GM12878 (cell line): ENCODE results near the gene BTBD9. TPM values are rescaled to one million over a fixed set of nuclear protein-coding genes. Genes with fewer than 3 reads are reported as not detected.

Experiments used
- BACH1 ChIP-seq: fragments of 450-650 bp; IDR thresholded peaks from 2 replicates; pipeline ENCODE4 v1.6.1; 2017; ENCODE audit warnings: mild to moderate bottlenecking, borderline replicate concordance
- BHLHE40 ChIP-seq, 2 experiments: fragments of 450-650 bp in 1 of 2; IDR thresholded peaks; 2 replicates each; pipeline ENCODE4 v1.6.1; 2011 to 2017; ENCODE audit warnings: low read depth in 2 of 2, borderline replicate concordance in 1 of 2, improper control_type of control experiment in 1 of 2, low read length in 1 of 2, mild to moderate bottlenecking in 1 of 2
- CBX5 ChIP-seq: sonication (generic); IDR thresholded peaks from 2 replicates; pipeline ENCODE4 v1.6.1; 2016; ENCODE audit warnings: low read depth, moderate library complexity, mild to moderate bottlenecking, inconsistent platforms
- CUX1 ChIP-seq: IDR thresholded peaks from 2 replicates; pipeline ENCODE4 v1.6.1; 2012; ENCODE audit warnings: improper control_type of control experiment, low read depth, low read length; ENCODE audit not compliant: insufficient replicate concordance
- EGR1 ChIP-seq, 2 experiments: IDR thresholded peaks; 1 replicate in 1 of 2; 2 replicates in 1 of 2; pipeline ENCODE4 v1.6.1; 2011 to 2012; ENCODE audit warnings: low read depth in 2 of 2, low read length in 2 of 2, borderline replicate concordance in 1 of 2, mild to moderate bottlenecking in 1 of 2, moderate library complexity in 1 of 2
- IRF4 ChIP-seq: IDR thresholded peaks from 2 replicates; pipeline ENCODE4 v1.6.1; 2011; ENCODE audit warnings: low read depth, low read length
- JUND ChIP-seq: IDR thresholded peaks from 2 replicates; pipeline ENCODE4 v1.6.1; 2012; ENCODE audit warnings: low read depth, mild to moderate bottlenecking, low read length, improper control_type of control experiment, moderate library complexity
- POLR2A ChIP-seq: IDR thresholded peaks from 2 replicates; pipeline ENCODE4 v1.6.1; 2011; ENCODE audit warnings: low read depth, mild to moderate bottlenecking, low read length
- PRDM15 ChIP-seq: fragments of 450-650 bp; formaldehyde crosslinking; IDR thresholded peaks from 2 replicates; pipeline ENCODE4 v1.4.0; 2020; ENCODE audit warnings: mild to moderate bottlenecking, moderate library complexity
- RELA ChIP-seq: fragments of 450-650 bp; IDR thresholded peaks from 2 replicates; pipeline ENCODE4 v1.8.0; 2014; ENCODE audit warnings: borderline replicate concordance; ENCODE audit not compliant: partially characterized antibody
- RELB ChIP-seq: fragments of 450-650 bp; IDR thresholded peaks from 2 replicates; pipeline ENCODE4 v1.6.1; 2017; ENCODE audit warnings: low read depth, mild to moderate bottlenecking, moderate library complexity
- RUNX3 ChIP-seq: IDR thresholded peaks from 2 replicates; pipeline ENCODE4 v1.6.1; 2012; ENCODE audit warnings: low read length, inconsistent platforms
- SIN3A ChIP-seq: IDR thresholded peaks from 2 replicates; pipeline ENCODE4 v1.6.1; 2012; ENCODE audit warnings: low read depth, low read length, improper control_type of control experiment
- SMAD1 ChIP-seq: fragments of 450-650 bp; IDR thresholded peaks from 2 replicates; pipeline ENCODE4 v1.6.1; 2018; ENCODE audit warnings: mild to moderate bottlenecking, low read depth; ENCODE audit not compliant: partially characterized antibody
- SMC3 ChIP-seq: IDR thresholded peaks from 2 replicates; pipeline ENCODE4 v1.6.1; 2011; ENCODE audit warnings: low read length, improper control_type of control experiment, borderline replicate concordance
- ZBTB33 ChIP-seq: fragments of 450-650 bp; IDR thresholded peaks from 2 replicates; pipeline ENCODE4 v1.6.1; 2017; ENCODE audit warnings: mild to moderate bottlenecking
- ZNF384 ChIP-seq: IDR thresholded peaks from 2 replicates; pipeline ENCODE4 v1.6.1; 2012; ENCODE audit warnings: low read depth, mild to moderate bottlenecking, low read length, improper control_type of control experiment, borderline replicate concordance
- polyA plus RNA-seq, 11 experiments: library from polyadenylated mRNA; depleted of rRNA in 4 of 11; unstranded in 6 of 11; stranded (reverse) in 5 of 11; fragments of >200 nt; fragmentation: Nextera tagmentation in 4 of 11; fragmentation: Illumina TruSeq in 1 of 11; extraction: Ambion mirVana in 4 of 11; extraction: Trizol in 1 of 11; gene quantifications; 1 replicate in 1 of 11; 2 replicates in 10 of 11; pipeline versions ENCODE4 v1.2.1 to v1.2.3, GENCODE V29; 2011 to 2016; ENCODE audit warnings: inconsistent platforms in 2 of 11, missing spikeins in 2 of 11, low read depth in 1 of 11
- total RNA-seq, 4 experiments: library from RNA; depleted of rRNA in 3 of 4; stranded (reverse); fragments of >200 nt in 3 of 4; fragmentation: Illumina TruSeq in 1 of 4; extraction: Trizol in 1 of 4; gene quantifications; 2 replicates each; pipeline versions ENCODE4 v1.2.1 to v1.2.3, GENCODE V29; 2013 to 2021

The BTBD9 gene
- total and polyA plus RNA-seq, 10 of the 15 experiments (the other 5 are each of a cell fraction or from before 2014, with no cell fraction given): 0.22 to 8.6 (median 4.6) TPM

- no peak for TF ChIP-seq CUX1
- peak; percentile 17 to 79; a peak in 2 of 4 replicates for TF ChIP-seq BHLHE40 (IDR thresholded peaks at IDR 0.05; ENCODE audit: borderline replicate concordance in 1 of 2, low read depth in 2 of 2, low read length in 1 of 2)
- no peak for TF ChIP-seq PRDM15 (CRISPR knock-in tag)
- TF ChIP-seq POLR2A: peak; percentile 87
- TF ChIP-seq ZNF384: no peak
- no peak for TF ChIP-seq IRF4
- peak; percentile 42 for TF ChIP-seq RUNX3
- TF ChIP-seq SMAD1: no peak
- no peak for TF ChIP-seq SMC3
- no peak for TF ChIP-seq JUND
- no peak for TF ChIP-seq ZBTB33
- no peak; the same call in none of the 2 replicates for TF ChIP-seq SIN3A
- no peak for TF ChIP-seq RELA
- peak; percentile 76 to 94 for TF ChIP-seq EGR1 (IDR thresholded peaks at IDR 0.05; ENCODE audit: borderline replicate concordance in 1 of 2, low read depth in 2 of 2, low read length in 2 of 2)
- TF ChIP-seq RELB: no peak
- peak; percentile 36; the same call in 1 of the 2 replicates for TF ChIP-seq CBX5
- TF ChIP-seq BACH1: peak; percentile 29; the same call in 1 of the 2 replicates
Observed at GRCh38 chr6:38639498-38640215, at the start of gene BTBD9 (continued).
